ENCODE results near the gene ZDHHC9.

- no peak for TF ChIP-seq EZH2phosphoT487 (IDR thresholded peaks at IDR 0.05; ENCODE audit: low read depth)
- no peak for TF ChIP-seq CTCF (IDR thresholded peaks at IDR 0.05; ENCODE audit: low read depth, low read length)
Observed at GRCh38 chrX:129779747-129780146, 63.9 kb downstream of the ZDHHC9 start, which contains the start of gene SASH3.

All from OCI-LY3 (cell line).